Panc1 (cell line): ENCODE data around the gene HNF4A. TPM values are rescaled to one million over a fixed set of nuclear protein-coding genes. Genes with fewer than 3 reads are reported as not detected.

ENCODE experiments used
- ATAC-seq: fragments of 200-7000 bp; cut with Tn5 transposase; 2 replicates; pipeline ENCODE4 v1.9.1; 2020; ENCODE audit warnings: mild to moderate bottlenecking, moderate library complexity
- BruUV-seq: library from RNA; stranded (reverse); fragments of 400-500 nt; replicated peaks from 2 replicates; lab custom pipeline; 2021; lab: Mats Ljungman, UMichigan
- CTCF ChIA-PET: fragments of 300-600 bp; sonication (Branson Sonifier 250); formaldehyde crosslinking; loops from one replicate; lab custom pipeline; 2022; ENCODE audit warnings: antibody characterized with exemption; lab: Charles Lee
- POLR2A ChIA-PET: fragments of 300-600 bp; sonication (Branson Sonifier 250); formaldehyde crosslinking; loops from one replicate; lab custom pipeline; 2022; ENCODE audit warnings: antibody characterized with exemption; lab: Charles Lee
- DNase-seq: peaks from one replicate; pipeline ENCODE4 v3.0.0-alpha.2; 2010; ENCODE audit warnings: low read depth, low spot score
- H3K27ac ChIP-seq: 2 replicates; pipeline ENCODE4 v1.5.1; 2011; ENCODE audit warnings: mild to moderate bottlenecking, low read length, inconsistent platforms
- H3K27me3 ChIP-seq: fragments of 200-500 bp; sonication (Bioruptor generic); 2 replicates; pipeline ENCODE4 v1.6.0; 2014; ENCODE audit warnings: low read length, inconsistent platforms; ENCODE audit not compliant: control insufficient read depth, insufficient read depth
- H3K36me3 ChIP-seq: fragments of 200-500 bp; sonication (Bioruptor generic); 2 replicates; pipeline ENCODE4 v1.5.1; 2014; ENCODE audit warnings: inconsistent platforms, mild to moderate bottlenecking, low read length, moderate library complexity; ENCODE audit not compliant: control insufficient read depth, insufficient read depth
- H3K4me1 ChIP-seq: 2 replicates; pipeline ENCODE4 v1.5.1; 2011; ENCODE audit warnings: inconsistent platforms, mild to moderate bottlenecking, low read length, moderate library complexity; ENCODE audit not compliant: control insufficient read depth, insufficient read depth
- H3K4me3 ChIP-seq, 2 experiments: 2 replicates each; pipeline ENCODE4 v1.5.1; 2011 to 2012; ENCODE audit warnings: low read depth in 2 of 2, low read length in 2 of 2, mild to moderate bottlenecking in 2 of 2, inconsistent platforms in 1 of 2, moderate library complexity in 1 of 2
- H3K9me3 ChIP-seq: fragments of 200-500 bp; sonication (Bioruptor generic); 2 replicates; pipeline ENCODE4 v1.5.1; 2014; ENCODE audit warnings: low read depth, mild to moderate bottlenecking, inconsistent platforms, low read length, moderate library complexity; ENCODE audit not compliant: control insufficient read depth, insufficient read depth
- POLR2AphosphoS5 ChIP-seq: IDR thresholded peaks from 2 replicates; pipeline ENCODE4 v1.6.1; 2012; ENCODE audit warnings: mild to moderate bottlenecking, low read depth, low read length, moderate library complexity
- SIN3A ChIP-seq: IDR thresholded peaks from 2 replicates; pipeline ENCODE4 v1.6.1; 2012; ENCODE audit warnings: low read depth, mild to moderate bottlenecking, low read length, moderate library complexity, borderline replicate concordance; ENCODE audit not compliant: insufficient read depth
- TCF7L2 ChIP-seq: IDR thresholded peaks from 2 replicates; pipeline ENCODE4 v1.6.1; 2011; ENCODE audit warnings: mild to moderate bottlenecking, low read depth, low read length, inconsistent platforms
- in situ Hi-C: cut with HindIII; loops from 2 replicates; pipeline ENCODE4 v1.10.0; 2016; ENCODE audit warnings: low sequenced_read_pairs, low pct_unique_long_range_greater_than_20kb
- intact Hi-C: fragments of 100-400 bp; cut with micrococcal nuclease; formaldehyde crosslinking; loops from one replicate; pipeline ENCODE4 v1.10.0; 2022; ENCODE audit not compliant: unreplicated experiment
- total RNA-seq: library from RNA; stranded (reverse); gene quantifications from one replicate; pipeline ENCODE4 v1.2.1, GENCODE V29; 2021; ENCODE audit not compliant: unreplicated experiment
- TF ChIP-seq, protein P1 (sequence below): fragments of 450-650 bp; IDR thresholded peaks from 2 replicates; pipeline ENCODE4 v1.5.1; 2017; ENCODE audit warnings: mild to moderate bottlenecking
- TF ChIP-seq, protein P2 (sequence below), 2 experiments: IDR thresholded peaks; 2 replicates each; pipeline ENCODE4 v1.6.1; 2011 to 2012; ENCODE audit warnings: low read depth in 2 of 2, control low read depth in 1 of 2, low read length in 1 of 2, mild to moderate bottlenecking in 1 of 2, moderate library complexity in 1 of 2; ENCODE audit not compliant: insufficient read depth in 1 of 2

The HNF4A gene
- total RNA-seq, 1 experiment from 2014 or later: 0.28 TPM

DNA sequence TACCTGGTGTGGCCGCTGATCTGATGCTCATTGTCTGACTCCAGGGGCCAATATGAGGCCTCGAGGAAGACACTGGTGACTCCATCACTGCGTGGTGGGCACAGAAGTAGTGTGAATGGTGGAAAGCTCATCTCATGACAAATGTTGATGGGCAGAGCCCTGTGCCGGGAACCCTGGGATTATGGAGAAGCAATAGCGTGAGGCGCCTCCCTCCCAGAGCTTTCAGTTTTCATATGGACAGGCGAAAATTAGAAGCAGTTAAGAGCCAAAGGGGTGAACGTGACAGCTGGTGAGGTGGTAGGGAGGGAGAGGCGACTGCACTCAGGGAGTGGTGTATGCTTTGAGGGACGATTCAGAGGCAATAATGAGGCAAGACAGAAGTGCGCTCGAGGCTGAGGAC lies 80.9 kb downstream of the HNF4A start:
- H3K36me3 ChIP-seq: no peaks in the 10 kb centered on the region
- ChIA-PET POLR2A (no interaction called here), CTCF (no interaction called here)
- no peaks in the 10 kb centered on the region; the same call in none of the 2 replicates for H3K27me3 ChIP-seq
- BruUV-seq: no TSS peak
- ATAC-seq (no peak), DNase-seq (no peak)
- no peak for TF ChIP-seq TCF7L2
- TF ChIP-seq, protein P1, sequence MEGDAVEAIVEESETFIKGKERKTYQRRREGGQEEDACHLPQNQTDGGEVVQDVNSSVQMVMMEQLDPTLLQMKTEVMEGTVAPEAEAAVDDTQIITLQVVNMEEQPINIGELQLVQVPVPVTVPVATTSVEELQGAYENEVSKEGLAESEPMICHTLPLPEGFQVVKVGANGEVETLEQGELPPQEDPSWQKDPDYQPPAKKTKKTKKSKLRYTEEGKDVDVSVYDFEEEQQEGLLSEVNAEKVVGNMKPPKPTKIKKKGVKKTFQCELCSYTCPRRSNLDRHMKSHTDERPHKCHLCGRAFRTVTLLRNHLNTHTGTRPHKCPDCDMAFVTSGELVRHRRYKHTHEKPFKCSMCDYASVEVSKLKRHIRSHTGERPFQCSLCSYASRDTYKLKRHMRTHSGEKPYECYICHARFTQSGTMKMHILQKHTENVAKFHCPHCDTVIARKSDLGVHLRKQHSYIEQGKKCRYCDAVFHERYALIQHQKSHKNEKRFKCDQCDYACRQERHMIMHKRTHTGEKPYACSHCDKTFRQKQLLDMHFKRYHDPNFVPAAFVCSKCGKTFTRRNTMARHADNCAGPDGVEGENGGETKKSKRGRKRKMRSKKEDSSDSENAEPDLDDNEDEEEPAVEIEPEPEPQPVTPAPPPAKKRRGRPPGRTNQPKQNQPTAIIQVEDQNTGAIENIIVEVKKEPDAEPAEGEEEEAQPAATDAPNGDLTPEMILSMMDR: no peak
- TF ChIP-seq SIN3A: no peak
- TF ChIP-seq, protein P2, sequence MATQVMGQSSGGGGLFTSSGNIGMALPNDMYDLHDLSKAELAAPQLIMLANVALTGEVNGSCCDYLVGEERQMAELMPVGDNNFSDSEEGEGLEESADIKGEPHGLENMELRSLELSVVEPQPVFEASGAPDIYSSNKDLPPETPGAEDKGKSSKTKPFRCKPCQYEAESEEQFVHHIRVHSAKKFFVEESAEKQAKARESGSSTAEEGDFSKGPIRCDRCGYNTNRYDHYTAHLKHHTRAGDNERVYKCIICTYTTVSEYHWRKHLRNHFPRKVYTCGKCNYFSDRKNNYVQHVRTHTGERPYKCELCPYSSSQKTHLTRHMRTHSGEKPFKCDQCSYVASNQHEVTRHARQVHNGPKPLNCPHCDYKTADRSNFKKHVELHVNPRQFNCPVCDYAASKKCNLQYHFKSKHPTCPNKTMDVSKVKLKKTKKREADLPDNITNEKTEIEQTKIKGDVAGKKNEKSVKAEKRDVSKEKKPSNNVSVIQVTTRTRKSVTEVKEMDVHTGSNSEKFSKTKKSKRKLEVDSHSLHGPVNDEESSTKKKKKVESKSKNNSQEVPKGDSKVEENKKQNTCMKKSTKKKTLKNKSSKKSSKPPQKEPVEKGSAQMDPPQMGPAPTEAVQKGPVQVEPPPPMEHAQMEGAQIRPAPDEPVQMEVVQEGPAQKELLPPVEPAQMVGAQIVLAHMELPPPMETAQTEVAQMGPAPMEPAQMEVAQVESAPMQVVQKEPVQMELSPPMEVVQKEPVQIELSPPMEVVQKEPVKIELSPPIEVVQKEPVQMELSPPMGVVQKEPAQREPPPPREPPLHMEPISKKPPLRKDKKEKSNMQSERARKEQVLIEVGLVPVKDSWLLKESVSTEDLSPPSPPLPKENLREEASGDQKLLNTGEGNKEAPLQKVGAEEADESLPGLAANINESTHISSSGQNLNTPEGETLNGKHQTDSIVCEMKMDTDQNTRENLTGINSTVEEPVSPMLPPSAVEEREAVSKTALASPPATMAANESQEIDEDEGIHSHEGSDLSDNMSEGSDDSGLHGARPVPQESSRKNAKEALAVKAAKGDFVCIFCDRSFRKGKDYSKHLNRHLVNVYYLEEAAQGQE (IDR thresholded peaks at IDR 0.05; ENCODE audit: insufficient read depth in 1 of 2, low read depth in 2 of 2, low read length in 1 of 2): no peak
- TF ChIP-seq POLR2AphosphoS5: no peak
- H3K4me3 ChIP-seq: no peak overlapping the region
- no peak overlapping the region for H3K27ac ChIP-seq
- in situ Hi-C loops (no loop called here), intact Hi-C loops (no loop called here)
- H3K9me3 ChIP-seq: no peaks in the 10 kb centered on the region
- no peaks in the 10 kb centered on the region for H3K4me1 ChIP-seq

DNA sequence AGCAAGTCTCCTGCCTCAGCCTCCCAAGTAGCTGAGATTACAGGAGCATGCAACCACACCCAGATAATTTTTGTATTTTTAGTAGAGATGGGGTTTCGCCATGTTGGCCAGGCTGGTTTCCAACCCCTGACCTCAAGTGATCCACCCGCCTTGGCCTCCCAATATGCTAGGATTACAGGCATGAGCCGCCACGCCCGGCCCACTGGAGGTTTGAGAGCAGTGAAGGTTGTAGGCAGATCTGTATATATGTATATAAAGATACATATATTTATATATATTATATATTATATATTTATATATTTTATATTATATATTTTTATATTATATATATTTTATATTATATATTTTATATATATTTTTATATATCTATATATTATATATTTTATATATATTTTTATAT lies 82.0 kb downstream of the HNF4A start:
- ChIA-PET POLR2A (no interaction called here), CTCF (interaction anchor here (0.7 kb wide), 1 partner anchor 57 kb away, joined by 5 read pairs; no protein-coding TSS in a partner anchor)
- Histone ChIP-seq H3K27ac (no peak overlapping the region), H3K4me3 (no peak overlapping the region), H3K27me3 (no peaks in the 10 kb centered on the region; the same call in none of the 2 replicates), H3K9me3 (no peaks in the 10 kb centered on the region), H3K36me3 (no peaks in the 10 kb centered on the region), H3K4me1 (no peaks in the 10 kb centered on the region)
- no TSS peak for BruUV-seq
- TF ChIP-seq, protein P1: no peak
- no peak for TF ChIP-seq SIN3A
- no peak for TF ChIP-seq POLR2AphosphoS5
- no peak for TF ChIP-seq TCF7L2
- TF ChIP-seq, protein P2 (IDR thresholded peaks at IDR 0.05; ENCODE audit: insufficient read depth in 1 of 2, low read depth in 2 of 2, low read length in 1 of 2): no peak
- in situ Hi-C loops: no loop called here
- no peak for ATAC-seq
- intact Hi-C loops: no loop called here
- no peak for DNase-seq
